Measurements from ENCODE around the gene TMCO4.
A peak's percentile ranks its signal among the peaks of the same experiment; 100 is the strongest.

TMCO4 gene

DNA sequence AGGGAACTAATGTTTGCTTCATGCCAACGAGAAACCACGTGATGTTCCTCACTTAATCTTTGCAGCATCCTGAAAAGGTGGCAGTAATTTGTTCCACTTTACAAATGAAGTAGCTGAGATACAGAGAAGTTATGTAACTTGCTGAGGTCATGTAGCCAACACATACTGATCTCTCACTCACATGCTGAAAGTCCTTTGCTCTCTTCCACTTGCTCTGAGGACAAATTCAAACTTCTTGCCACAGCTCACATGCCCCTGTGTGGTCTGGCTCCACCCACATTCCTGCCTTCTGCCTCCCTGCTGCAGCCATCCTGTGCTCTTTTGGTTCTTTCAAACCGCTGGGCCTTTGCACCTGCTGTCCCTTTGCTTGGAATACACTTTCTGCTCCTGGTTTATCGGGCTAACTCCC, 55.4 kb downstream of the TMCO4 start:
- no peak for DNase-seq

DNA sequence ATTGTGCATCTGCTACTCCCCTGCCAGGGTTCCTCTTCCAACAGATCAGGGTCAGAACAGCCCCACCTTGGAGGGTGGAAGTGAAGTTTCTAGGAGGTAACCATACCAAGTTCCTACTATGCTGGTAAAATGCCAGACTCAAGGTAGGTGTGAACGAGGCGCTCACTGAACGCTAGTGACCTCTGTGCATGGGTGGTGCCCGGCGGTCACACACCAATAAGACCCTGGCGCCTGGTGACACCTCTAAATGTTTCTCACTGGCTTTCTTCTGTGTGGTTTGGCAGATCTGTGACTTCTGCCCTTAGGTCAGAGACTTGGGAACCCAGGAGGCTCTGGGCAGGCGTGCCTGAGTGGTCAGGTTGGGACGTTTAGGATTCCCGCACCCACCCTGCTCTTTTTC, 55.9 kb downstream of the TMCO4 start:
- DNase-seq: no peak

DNA sequence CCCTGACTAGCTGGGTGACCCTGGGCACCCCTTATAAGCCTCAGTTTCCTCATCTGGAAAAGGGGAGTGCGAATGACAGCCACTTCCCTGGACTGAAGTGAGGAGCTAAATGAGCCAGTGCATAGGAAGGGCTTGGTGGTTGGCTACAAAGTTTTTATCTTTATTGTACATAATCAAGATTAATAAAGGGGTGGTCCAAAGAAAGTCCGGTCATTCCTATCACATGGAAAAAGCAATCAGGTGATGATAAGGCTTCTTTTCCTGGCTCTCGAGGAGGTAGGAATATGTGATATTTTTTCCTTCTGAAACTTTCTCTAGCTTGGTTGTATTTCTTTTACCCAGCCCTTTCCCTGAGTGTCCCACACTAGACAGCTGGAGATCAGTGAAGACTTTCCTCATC, 56.5 kb downstream of the TMCO4 start:
- DNase-seq: no peak

DNA sequence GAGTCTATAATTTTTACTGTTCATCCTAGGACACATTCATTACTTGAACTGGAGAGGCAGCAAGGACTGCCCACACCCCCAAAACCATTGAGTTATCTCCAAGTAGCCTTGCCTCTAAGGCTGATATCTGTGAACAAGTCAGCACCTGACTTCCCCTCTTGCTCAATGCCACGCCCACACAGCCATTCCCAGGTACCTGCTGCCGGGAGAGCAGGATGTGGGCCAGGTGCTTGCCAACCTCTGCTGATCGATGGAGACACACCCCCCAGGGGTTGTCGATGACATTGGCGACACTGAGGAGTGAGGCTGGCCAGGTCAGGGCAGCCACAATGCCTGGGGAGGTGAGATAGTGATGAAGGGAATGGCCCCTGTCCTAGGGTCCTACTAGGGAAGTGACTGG, 60.1 kb downstream of the TMCO4 start:
- DNase-seq: no peak

DNA sequence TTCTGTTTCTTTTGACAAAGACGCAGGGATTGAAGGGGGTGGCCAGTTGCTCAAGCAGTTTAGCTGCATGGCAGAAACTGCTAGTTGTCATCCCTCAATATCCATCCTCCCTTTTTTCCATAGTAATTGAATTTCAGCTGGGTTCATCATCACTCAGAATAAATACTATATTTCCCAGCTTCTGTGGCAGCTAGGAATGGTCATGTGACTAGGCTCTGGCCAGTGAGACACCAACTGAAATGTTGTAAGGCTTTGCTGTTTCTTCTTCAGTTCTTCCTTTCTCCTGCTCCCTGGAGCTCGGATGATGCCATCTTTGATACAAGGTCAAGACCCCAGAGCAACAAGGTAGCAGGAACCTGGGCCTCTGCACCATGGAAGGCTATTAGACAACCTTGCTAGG, 61.0 kb downstream of the TMCO4 start:
- DNase-seq: no peak

DNA sequence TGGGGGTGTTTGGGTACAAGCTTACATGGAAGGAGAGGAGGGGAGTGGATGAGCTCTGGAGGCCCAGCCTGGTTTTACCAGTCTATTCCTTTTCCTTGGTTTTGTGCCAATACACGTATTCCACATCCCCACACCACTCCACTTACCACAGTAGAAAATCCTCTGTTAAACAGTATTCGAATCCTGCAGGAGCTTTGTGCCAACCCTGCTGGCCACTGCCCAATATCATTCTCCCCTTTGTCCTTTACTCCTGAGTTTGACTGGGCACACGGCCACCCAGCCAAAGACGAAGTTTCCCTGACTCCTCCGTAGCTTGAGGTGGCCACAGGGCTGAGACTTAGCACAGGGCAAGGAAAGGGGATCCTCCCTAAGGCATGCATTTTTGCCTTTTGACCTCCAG, 61.6 kb downstream of the TMCO4 start:
- DNase-seq: no peak

DNA sequence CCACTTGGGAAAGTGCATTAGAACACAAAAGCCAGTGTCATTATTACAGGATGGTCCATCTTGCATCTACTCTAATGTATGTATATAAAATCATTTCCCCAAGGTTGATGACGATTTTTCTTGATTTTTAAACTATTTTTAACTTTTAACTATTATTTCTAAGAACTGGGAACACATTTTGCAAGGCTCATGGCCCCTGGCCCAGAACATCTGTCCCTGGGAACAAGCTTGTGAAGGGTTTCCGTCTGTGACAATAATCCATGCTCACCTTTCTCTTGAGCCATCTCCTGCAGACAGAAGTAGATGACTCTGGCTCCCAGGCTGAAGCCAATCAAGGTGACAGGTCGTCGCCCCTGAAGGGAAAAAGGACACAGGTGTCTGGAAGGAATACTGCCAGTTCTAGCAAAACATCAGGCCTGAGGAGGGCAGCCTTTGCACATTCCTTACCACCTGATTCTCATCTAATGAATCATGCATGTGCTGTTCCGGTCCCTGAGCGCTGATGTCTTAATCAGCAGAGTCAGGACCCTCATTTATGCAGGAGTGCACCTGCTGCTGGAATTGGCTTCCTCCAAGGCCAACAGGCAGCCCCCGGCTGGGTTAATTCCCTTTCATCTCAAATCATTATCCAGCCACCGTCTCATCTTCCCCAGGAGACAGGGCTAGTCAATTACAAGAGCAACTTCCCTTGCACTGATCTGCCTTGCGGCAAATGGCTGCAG, 62.5 kb downstream of the TMCO4 start:
- DNase-seq: no peak

DNA sequence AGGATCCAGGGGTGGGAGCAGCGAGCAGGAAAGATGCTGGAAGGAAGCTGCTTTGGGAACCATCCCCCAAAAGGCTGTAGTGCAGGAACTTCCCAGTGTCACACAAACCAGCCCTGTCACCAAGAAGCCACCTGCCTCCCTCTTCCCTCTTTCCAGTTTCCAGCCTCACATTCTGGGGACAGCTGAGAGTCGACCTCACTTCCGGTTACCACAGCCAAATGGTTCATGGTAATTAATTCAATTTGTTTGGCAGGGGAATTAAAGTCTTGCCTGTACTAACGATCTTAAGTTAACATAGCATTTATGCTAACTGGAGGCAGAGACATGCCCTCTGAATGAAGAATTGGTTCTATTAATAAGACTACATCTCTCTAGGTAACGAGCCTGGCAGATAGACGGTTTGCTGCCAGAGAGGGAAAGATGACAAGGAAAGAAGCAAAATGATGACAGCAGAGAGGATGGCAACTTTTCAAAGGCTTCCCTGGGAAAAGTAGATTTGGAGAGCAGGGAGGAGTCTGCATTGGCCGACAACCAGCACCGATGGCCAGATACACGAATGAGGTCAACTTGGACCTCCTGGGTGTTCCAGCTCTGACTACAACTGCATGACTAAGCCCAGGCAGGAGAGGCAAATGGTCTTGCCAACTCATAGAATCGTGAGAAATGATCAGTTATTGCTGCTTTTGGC, 64.1 kb downstream of the TMCO4 start:
- DNase-seq: no peak

DNA sequence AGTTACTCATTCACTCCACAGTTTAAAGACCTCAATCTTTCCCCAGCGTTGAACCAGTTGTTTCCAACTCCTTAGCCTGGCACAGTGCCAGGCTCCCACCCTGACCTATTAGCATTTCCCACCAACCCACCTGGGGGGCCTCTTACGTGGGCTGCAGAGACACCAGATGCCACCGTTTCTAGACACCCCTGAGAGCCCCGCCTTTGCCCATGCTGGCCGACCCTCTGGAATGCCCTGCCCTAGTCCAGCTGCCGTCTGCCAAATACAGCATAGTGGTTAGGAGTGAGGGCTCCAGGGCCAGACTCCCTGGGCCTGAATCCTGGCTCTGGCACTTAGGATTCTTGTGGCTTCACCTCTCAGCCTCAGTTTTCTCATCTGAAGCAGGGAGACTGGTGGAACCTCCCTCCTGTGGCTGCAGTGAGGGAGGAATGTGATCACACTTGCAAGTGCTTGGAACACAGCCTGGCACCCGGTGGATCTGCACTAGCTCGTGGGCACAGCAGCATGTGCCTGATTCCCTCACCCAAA, 65.2 kb downstream of the TMCO4 start:
- no peak for DNase-seq

DNA sequence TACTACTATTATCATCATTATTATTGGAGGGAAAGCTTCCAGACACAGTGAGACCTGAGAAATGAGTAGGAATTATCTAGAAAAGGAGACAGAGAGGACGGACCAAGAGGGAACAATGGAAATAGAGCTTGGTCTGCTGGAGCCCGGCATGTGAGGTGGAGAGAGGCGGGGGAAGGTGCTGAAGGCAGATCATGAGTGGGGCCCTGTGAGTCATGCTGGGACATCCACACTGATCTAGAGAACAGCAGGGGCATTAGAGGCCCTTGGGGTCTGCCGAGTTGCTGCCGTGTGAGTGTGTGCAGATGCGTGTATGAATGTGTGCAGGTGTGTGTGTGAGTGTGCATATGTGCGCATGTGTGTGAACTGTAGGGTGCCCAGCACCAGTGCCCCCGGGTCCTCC, 65.7 kb downstream of the TMCO4 start:
- DNase-seq: no peak

DNA sequence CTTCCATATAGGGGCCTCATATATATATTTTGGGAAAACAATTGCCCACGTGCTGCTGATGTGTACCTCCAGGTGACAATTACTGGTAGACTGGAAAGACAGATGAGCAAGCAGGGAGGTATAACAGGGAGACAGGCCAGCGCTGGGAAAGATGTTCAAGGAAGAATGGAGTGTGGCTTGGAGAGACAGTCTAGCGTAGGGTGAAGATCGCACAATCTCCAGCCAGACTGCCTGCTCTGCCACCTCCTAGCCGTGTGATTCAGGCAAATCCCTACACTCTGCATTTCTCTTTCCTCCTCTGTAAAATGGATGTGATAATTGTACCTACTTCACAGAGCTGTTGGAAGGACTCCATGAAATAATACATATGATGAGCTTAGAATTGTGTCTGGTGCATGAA, 66.1 kb downstream of the TMCO4 start:
- no peak for DNase-seq

DNA sequence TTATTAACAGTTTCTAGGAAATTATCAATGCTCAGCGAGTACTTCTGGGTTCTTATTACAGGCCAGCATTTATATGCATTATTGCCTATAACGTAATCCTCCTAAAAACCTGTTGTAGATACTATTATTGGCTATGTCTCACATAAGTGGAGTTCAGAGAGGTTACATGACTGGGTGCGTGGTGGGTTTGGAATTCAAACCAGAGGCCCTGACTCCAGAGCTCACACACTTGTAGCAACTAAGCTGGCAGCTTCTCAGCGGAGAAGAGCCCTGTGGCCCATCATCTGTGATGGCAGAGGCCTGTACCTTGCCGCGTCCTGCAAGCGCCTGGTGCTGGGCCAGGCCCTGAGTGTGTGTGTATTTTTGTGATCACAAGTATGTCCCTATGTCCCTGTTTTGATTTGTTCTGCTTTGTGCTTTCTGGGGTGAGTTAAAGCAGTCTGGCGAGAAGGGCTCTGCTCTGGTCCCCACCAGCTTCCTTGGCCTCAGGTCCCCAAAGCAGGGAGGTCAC, 68.3 kb downstream of the TMCO4 start:
- no peak for DNase-seq

DNA sequence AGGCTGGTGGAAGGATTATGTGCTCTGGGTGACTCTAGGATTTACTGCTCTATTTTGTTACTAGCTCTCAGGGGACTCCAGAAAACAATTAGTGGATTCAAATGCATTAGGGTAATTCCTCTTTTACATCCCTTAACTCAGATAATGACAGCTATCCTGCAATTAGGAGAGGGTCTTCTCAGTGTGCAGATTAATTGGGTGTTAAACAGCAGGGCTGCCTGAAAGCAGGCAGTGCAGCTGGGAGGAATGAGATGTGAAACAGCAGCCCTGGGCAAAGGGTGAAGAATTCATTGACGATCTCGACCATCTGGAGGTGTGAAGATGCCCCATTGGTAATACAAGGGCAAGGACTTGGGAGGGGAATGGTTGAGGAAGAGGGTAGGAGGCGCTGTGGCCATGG, 68.9 kb downstream of the TMCO4 start:
- DNase-seq: no peak

DNA sequence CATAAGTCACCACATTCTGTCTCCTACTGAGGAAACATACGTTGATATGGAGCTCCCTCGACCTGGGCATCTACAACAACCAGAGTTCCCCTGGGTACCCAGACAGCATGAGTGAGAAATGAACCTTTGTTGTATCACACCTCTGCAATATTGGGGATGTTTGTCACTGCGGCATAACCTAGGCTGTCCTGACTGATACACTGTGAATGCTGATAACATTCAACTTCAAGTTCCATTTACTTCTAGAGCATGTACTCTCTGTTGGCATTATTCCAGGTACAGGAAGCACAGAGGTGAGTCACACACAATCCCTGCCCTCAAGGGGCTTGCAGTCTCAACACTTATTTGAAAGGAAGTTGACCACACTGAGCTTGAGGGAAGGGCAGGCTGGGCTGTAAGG, 69.5 kb downstream of the TMCO4 start:
- no peak for DNase-seq

DNA sequence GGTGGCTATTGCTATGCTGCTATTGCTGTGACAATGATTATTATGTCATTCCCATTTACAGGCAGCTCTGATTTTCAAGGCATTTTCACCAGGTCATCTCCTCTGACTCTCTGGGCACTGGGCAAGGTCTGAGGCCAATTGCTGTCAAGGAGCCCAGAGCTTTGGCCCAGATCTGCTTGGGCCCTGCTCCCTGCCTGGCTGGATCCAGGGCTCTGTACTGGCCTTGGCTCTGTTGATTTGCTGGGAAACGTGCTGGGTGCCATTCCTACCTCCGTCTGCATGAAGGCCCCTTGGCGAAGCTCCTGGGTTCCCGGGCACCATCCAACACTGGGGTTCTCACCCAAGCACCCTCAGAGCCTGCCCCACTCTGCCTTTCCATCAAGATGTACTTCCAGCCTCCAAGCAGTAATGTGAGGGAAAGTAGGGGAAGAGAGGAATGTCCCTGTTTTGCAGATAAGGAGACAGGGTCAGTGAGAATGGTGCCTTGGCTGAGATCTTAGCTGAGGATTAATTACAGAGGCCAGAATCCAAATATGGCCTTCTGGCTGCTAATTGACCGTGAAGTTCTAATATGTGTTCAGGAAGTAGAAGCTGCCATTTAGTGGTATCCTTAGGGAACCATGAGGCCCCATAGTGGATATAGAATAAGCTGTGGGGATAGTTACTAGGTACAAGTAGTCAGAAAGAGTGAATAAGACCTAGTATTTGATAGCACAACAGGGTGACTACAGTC, 71.1 kb downstream of the TMCO4 start:
- DNase-seq: no peak

DNA sequence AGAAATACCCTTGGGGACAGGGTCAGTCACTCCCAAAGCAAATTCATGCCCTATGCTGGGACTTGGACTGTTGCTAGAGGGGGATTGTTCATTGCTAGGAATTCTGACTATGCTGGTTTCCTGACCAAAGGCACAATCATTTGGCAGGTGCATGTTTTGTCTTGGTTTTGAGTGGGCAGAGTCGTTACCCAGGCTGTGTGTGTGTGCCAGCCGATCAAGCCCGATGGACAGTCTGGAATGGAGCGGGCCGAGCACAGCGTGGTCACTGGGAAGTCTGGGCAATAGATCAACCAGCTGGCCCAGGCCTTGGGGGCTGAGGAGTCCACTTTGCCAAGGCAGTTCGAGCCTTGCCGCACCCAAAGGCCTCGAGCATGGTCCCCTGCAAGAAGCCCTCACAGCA, 74.1 kb downstream of the TMCO4 start:
- no peak for DNase-seq

DNA sequence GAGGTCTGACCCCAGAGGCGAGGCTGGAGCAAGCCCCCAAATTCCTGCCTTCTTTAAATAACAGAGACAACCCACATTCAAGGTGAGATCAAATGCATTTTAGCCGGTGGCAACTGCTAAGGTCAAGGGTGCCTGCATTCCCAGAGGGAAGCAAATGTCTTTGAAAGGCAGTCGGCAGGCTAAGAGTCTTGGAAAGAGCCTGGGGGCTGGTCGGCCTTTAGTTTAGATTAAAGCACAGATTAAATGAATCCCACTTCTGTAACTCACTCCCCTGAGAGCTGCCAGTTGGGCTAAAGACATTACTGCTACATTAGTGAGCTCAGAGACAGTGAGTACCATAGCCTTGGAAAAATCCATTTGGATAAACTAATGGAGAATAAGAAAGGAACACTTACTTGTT, 75.8 kb downstream of the TMCO4 start:
- DNase-seq: no peak

DNA sequence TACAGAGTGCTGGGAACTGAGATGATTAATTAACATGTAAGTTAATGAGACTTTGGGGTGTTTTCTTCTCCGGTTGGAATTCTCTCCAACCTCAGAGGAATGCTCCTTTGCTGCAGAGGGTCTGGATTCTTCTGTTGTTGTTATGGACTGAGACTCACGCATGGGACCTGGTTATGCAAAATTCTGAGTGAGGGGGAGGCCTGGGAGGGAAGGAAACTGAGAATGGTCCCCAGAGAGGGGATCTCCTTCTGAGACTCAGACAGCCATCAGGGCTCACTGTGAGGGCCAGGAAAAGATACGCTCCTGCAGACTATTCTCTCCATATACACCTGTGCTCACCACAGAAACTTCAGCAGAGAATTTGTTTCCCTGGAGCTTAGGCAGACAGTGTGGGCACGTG, 78.7 kb downstream of the TMCO4 start:
- DNase-seq: no peak

DNA sequence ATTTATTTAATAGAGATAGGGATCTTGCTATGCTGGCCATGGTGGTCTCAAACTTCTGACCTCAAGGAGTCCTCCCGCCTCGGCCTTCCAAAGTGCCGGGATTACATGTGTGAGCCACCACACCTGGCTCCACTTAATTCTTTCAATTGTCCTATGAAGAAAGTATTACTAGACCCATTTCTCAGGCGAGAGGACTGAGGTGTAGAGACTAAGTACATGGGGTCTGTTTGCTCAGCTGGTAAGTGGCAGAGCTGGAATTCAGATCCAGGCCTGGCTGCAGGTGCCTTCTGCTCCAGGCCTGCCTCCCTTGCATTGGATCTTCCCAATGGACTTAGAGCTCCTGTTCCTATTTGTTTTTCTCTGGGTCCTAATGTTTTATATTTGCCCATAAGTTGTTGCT, 79.5 kb downstream of the TMCO4 start:
- DNase-seq: no peak

DNA sequence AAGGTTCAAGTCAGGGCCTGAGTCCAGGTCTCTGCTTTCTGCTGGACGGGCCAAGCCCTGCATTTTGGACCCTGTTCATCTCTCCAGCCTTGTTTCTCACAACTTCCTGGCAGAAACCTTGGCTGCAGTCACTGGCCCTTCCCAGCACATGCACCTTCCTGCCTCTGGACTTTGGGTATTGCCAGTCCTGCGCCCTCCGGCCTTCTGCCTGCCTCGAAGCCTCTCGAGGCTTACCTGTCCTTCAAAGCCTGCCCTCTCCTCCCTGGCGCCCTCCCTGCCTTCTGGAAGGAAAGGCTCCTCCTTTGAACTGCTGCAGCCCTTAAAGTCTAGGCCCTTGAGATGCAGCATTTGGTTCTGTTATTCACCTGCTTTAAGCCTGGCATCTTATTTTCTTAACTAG, 82.2 kb downstream of the TMCO4 start:
- DNase-seq: no peak

DNA sequence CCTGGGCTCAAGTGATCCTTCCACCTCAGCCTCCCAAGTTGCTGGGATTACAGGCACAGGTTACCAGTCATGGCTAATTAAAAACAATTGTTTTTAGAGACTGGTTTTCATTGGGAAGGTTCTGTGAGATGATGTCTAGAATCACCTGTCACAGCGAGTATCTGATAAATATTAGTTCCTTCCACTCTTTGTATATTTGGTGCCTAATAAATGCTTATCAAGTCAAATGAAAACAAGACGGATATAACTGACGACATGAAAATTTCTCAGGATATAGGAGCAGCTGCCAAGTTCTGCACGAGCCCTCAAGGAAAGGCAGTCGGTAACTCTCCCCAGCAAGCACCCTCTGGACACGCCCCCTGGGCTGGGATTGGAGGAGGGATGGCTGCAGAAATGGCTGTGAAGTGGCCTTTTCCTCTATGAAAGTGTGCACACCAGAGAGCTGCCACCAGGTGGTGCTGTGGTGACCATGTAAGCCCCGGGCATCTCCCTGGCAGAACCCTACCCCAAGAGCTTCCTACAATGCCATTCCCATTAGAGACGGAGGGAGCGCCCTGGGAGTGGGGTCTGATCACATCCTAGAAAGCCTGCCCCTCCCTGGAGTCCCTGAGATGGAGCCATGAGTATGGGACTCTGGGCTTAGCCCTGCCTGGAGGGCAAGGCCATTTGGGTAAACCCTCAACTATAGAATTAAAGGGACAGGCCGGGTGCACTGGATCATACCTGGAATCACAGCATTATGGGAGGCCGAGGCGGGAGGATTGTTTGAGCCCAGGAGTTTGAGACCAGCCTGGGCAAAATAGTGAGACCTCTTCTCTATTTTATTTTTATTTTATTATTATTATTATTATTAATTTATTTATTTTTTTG, 84.1 kb downstream of the TMCO4 start:
- peak; percentile 45 for DNase-seq

DNA sequence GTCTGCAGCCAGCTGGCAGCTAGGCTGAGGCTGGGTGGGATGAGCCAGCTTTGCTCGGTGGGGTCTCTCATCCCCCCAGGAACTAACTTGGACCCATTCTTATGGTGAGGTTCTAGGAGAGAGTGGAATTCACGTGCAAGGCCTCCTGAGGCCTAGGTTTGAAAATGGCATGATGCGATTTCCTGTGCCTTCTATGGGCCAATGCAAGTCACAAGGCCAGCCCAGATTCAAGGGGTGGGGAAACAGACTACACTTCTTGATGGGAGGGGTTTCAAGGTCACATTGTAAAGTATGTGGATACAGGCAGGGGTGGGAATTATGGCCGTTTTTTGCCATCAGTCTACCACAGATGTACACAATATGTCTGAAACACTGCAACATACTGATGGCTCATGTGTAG, 86.8 kb downstream of the TMCO4 start:
- DNase-seq: no peak
